NCI-H187 treated with DMSO at 0.1 percent for 48 hours (cell line): ENCODE data around the gene AASS.
A peak's percentile ranks its signal among the peaks of the same experiment; 100 is the strongest.
"Not testable (repeated sequence)": the region's sequence is repeated elsewhere in the genome, so short reads cannot be mapped to it uniquely, and the experiment has no call there.

Experiments
- DNase-seq: peaks from one replicate; lab custom pipeline; 2025; lab: John Stamatoyannopoulos, UW

The AASS gene

DNA sequence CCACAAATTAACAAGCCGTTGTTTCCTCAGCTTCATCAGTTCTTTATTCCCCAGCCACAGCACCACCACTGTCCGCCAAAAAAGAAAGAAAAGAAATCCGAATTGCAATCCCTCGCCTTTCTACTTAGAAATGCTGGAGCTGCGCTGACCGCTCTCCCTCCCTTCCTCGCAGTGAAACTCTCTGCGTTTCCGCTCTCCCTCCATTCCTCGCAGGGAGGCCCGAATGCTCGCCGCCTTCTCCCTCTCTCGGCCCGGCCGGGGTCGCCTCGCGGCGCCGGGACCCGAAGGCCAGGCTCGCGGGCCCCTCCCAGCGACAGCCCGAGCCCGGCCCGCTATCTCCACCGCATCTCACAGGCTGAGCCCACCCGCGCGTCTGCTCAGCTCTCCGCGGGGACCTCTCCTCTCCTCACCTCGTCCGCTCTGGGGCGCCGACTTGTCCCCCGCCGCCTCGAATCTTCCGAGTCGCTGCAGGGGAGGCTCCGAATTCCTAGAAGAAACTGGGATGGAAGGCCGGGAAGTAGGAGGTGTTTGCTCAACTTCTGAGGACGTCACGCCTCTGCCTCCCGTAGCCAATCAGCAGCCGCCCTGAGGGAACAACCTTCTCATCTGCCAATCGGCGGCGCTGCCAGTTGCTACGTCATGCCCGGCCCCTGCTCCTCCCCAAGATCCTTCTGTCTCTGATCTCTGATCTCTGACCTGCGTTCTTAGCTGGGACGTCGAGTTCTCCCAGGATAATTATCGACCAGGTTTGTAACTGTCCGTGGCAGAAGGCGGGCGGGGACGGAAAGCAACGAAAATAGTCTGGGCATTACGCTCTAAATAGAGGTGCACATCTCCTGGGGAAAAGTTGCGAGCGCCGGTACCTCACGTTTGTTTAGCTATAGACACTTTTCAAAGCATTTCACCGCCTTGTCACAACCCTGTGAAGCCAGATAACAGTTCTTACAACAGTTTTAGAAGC lies at the start of gene AASS:
Gene AASS, minus strand, starts transcription at position 499 of the 961 bp plus-strand sequence. CDS start 10,523 bp downstream, outside the sequence.
- DNase-seq = peak; percentile 52

DNA sequence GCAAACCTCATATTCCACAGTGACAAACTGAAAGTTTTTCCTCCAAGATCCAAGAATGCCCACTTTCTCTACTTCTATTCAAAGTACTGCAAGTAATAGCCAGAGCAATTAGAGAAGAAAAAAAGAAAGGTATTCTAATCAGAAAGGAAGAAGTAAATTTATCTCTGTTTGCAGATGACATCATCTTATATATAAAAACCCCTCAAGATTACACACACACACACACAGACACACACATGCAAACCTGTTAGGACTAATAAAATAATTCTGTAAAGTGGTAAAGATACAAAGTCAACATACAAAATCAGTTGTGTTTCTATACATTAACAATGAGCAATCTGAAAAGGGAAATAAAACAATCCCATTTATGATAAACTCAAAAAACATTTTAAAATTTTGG lies 44.7 kb upstream of the AASS start:
- no peak for DNase-seq

DNA sequence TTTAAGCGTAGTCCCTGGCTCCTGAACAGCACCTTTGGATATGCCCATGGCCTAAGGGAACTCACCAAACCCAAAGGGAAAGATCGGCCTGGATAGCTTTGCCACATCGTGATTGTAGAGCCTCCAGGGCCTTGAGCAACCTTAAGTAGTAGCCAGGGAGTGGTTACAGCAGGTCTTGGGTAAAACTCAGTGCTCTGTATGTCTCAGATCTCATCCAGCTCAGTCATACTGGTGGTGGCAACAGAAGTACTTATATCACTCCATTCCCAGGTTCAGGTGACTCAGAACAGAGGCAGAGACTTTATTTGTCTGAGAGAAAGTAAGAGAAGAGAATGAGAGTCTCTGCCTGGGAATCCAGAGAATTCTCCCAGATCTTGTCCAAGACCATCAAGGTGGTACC lies 39.1 kb upstream of the AASS start:
- no peak for DNase-seq

DNA sequence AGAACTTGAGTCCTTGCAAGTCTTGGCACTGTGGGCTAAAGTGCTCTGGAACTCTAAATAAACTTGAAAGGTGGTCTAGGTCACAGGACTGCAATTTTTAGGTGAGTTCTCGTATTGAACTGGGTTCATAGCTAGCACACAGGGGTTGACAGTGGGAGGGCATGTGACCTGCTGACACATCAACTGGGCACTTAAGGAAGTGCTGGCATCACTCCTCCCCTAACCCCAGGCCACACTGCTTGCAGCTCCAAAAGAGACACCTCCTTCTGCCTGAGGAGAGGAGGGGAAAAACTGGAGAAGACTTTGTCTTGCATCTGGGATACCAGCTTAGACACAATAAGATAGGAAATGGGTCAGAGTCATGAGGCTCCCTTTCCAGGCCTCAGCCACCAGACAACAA lies 38.0 kb upstream of the AASS start:
- DNase-seq = no peak

DNA sequence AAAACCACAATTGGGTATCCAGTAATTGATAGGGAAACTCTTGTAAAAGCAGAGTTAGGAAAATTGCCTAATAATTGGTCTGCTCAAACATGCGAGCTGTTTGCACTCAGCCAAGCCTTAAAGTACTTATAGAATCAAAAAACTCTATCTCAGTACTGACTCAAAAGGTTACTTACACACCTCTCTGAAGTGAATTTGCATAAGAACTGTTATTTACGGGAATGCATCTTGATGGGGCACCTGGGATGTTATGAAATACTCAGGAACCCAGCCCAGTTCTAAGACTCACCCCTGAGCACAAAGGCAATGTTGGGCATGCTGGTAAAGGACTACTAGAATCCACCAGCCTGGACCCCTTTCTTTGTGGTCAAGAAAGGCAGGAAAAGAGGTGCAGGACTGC lies 28.1 kb upstream of the AASS start:
- DNase-seq = not testable (repeated sequence)

DNA sequence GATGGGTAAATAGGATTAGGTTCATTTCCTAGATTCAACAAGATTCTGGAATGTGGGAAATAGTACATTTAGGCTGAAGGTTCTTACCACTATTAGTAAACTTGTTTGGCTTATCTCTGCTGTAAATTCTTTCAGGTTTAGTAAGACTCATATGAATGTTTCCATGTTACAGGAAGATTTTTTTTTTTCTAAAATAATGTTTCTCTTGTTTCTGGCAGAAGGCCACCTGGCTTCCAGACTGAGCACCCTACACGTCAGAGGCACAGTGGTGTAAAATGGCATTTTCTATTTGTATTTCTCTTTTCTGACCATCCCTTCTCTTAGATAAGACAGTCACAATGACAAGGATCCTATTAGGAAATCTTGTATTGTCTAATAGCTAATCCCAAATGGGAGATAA lies 22.7 kb upstream of the AASS start:
- DNase-seq = no peak

DNA sequence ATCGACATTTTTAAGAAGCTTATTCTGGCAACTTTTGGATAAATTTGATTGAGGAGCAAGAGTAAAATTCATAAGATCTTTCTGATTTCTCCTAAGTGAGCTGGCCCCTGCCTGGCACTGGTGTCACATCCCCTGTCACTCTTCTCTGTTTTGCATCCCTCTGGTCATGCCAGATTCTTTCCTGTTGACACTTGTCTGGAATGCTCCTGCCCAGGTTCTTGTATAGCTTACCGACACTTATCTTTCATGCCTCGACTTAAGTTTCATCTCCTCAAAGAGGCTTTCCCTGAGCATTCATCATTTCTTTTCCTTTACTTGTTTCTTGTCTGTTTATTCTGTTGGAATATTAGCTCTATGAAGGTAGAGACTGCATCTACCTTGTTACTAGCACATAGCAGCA lies 22.2 kb upstream of the AASS start:
- DNase-seq = no peak

DNA sequence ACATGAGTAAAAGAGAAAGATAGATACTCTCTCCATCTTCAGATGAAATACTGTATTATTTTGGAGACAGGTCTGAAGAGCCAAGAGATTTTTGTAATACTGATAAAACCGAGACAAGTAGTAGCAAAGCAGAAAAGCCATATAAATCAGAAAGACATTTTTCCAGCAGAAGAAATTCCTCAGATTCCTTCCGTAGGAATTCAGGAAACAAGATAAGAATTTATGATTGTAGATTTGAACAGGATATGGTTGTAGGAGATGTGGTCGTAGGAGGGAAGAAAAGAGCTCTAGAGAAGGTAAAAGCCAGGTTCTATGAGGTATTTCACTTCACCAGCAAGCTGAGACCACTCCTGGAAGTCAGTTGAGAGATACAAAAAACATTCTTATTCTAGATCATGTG lies 17.6 kb upstream of the AASS start:
- no peak for DNase-seq

DNA sequence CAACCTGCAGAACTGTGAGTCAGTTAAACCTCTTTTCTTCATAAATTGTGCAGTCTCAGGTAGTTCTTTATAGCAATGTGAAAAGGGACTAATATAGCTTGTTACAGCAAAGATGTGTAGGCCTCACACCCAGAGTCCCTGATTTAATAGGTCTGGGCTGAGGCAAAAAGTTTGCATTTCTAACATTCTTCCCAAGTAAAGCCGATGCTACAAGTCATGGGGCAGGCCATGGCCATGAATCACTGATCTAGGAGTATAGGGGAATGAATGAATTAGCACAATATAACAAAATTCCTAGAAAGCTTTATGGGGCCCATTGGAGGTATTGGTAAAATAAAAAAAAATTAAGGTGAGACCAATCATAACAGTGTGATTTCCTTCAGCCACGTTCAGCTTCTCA lies 11.5 kb upstream of the AASS start:
- no peak for DNase-seq

DNA sequence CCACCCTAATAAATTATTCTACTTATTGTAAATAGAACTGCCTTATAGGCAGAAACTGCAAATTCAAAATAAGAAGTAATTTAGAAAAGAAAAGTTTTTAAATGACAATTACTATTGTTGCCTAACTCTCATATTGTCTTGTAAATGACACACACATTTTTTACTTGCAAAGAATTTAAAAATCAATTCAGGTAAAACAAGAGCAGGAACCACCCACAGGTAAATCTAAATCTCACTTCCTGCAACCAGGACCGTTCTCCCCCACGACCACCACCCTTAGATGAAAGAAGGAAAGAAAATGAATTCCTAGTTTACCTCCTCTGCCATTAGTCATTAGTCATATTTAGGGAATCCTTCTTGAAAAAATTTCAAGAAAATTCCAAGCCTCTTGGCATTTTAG lies 4.8 kb upstream of the AASS start:
- DNase-seq = no peak

DNA sequence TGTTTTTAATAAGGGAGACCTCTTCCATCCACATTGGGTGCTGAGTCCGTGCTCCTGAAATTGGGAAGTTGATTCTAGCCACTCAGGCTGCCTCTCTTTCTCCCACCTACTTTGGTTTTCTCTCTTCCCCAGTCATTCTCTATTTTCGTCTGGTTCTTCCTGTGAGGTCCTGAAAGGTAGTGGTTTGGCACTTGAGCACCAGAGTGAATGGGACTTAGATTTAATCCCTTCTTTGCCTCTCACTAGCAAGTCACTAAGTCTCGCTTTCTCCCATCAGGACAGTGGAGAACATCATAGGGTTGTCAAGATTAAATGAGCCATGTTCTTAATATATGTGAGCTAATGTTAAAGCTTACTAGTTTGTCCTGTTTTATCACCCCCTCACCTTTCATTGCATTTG lies 4.0 kb upstream of the AASS start:
- DNase-seq = no peak

DNA sequence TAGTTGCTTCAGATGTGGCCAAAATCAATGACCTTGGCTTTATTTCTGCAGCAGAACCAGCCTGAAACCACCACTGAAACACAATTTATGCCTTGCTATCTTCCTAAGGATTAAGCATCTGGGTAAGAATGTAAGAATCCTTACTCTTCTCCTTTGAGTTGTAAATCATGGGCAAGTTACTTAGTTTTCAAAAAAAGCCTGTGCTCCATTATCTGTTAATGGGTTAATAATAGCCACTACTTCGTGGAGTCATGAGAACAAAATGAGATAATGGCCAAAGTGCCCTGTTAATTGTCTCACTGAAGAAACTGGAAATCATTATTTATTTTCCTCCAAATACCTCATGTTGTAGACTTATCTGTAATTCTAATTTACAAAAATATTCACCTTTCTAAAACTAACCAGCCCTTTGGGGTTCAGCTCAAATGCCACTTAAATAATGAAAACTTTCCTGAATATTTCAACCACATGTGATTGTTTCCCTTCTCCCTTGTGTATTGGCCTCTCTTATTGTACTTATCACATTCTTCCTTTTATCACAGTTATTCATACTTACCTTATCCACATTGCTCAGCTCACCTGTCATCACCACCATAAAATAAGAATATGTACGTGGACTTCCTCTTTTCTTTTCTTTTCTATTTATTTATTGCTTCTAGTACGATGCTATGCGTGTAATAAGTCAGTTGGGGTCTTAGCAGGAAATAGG lies 2.0 kb upstream of the AASS start:
- no peak for DNase-seq

DNA sequence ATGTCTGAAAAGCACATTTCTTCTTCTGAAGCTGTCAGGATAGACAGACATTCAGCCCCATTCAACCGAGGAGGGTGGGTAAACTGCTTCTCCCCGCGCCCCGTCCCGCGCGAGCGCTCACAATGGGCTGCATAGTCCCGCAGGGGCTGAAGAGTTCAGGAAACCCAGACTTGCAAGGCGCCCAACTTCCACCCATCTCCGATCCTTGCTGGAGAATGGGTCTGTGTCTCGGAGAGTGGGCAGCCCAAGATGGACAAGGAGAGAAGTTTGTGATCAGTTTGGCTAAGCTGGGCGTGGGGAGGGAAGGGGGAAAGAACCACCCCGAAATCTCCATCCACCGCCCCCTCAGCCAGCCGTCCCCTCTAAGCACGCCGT lies 686 bp downstream of the AASS start:
- DNase-seq = no peak

DNA sequence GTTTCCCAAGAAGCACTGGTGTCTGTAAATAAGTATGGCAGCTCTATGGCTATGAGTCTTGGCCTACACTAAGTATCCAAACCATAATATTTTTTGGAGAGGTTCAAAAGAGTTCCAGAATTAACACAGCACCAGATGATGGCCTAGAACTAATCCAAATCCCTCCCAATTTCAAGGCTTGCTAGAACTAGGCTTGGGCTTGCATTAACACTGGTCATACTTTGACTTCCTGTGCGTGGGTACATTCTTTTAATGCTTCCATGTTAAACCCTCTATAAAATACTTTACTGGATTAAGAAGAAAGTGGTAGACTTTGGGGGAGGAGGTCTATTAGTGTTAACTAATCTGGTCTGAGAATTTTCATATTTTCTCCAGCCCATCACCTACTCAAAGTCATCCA lies 3.1 kb downstream of the AASS start:
- DNase-seq = no peak

DNA sequence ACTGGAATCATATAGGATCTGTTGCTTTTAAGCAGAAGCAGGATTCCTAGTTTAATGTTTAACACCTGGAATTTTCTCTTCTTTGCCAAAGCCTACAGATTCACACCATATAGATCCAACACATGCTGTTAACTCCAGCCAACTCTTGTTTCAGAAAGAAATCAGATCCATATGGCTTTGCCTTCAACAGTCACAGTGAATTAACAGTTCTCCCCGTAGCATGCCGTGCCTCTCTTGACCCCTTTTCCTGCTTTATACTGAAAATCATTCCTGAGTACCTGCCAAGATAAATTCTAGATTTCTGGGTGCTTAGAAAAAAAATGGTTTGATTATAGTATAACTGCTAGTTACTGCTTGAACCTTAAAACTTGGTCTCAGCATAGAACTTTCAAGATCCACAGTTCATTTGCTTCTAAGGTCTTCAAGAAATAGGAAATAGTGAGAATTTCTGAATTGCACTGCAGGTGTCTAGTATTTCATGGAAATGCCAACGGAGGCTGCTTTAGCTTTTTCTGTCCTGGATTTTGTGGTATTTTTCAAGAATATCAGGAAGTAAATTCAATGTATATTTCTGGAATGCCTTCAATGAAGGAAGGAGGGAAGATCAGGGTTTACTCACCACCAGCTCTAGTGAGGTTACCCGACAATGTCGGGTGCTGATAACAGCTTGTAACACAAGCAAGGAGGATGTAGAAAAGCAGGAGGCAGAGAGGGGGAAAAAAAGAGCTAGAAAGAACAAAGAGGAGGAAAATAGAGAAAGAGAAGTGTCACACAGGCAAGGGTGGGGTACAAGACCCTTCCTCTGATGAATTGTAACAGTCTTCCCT lies 6.6 kb downstream of the AASS start:
- no peak for DNase-seq

DNA sequence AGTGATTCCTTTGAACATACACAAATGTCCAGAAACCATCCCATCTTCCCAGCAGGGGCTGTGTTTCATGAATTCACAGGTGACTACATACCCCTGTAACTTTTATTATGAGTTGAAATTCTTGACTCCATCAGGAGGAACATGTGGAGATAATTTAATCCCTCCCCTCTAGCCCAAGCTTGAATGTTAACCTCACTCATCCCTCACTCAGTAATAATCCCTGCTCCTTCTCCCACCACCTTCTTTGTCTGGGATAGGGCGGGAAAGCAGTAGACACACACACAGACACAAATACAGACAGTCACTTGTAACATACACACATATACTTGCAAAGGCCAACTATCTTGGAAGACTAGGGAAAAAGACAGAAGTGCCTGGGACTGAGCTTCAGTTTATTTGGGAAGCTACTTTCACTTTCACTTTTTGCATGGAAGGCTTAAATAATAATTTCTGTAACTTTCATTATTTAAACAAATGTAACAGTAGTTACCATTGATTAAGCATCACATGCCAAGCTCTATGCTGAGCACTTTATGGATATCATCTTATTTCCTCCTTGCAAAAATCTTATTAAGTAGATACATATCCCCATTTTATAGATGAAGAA lies 7.3 kb downstream of the AASS start:
- DNase-seq = no peak

DNA sequence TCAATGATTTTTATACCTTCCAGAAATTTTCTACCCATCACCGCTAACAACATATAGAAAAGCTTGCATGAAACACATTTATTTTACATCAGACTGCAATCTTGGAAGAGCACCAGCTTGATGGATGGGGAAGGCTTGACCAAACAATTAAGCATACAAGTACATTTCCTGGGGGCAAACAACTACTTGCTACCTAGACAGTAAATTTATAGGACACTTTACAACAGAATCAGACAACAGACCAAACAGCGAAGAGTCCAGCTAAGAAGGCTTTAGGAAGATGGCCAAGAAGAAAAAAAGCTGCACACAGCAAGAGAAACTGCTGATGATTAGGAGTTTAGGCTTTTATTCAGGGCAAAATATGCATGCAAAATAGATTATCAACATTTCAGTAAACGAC lies 8.0 kb downstream of the AASS start:
- no peak for DNase-seq

DNA sequence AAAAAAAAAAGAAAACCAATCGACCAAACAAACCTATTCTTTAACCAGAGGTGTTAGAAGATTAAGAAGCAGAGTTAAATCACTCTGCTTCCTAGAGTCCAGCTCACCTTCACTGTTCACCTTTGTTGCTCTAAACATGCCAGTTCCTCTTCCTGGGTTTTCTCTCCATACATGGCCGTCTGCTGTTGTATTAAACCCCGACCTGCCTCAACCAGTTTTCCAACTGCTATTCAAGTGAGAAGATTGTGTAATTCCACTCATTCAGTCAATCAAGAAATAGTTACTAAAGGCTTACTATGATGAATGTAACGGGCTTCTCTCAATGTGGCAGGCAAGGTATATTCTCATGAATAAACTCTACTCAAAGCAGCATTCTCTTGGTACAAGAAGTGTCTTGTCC lies 8.8 kb downstream of the AASS start:
- no peak for DNase-seq

DNA sequence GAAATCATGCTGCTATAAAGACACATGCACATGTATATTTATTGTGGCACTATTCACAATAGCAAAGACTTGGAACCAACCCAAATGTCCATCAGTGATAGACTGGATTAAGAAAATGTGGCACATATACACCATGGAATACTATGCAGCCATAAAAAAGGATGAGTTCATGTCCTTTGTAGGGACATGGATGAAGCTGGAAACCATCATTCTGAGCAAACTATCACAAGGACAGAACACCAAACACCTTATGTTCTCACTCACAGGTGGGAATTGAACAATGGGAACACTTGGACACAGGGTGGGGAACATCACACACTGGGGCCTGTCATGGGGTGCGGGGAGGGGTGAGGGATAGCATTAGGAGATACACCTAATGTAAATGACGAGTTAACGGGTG lies 9.3 kb downstream of the AASS start:
- DNase-seq = not testable (repeated sequence)

DNA sequence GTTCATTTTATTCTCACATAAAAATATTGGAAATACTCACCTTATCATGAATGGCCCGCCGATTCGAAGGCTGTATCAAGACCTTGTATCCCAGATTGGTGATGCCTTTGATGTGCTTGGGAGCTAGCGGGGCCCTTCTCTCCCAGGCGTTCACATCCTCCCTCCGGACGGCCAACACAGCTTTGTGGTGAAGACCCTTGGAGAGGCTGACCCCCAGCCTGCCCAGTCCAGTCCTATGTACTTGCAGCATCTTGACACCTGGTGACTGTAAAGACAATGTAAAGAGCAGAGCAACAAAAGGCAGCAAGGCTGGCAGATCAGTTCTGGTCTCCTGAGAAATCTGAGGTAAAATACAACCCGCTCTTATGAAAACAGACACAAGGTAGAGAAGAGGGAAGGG lies 10.6 kb downstream of the AASS start:
- no peak for DNase-seq

DNA sequence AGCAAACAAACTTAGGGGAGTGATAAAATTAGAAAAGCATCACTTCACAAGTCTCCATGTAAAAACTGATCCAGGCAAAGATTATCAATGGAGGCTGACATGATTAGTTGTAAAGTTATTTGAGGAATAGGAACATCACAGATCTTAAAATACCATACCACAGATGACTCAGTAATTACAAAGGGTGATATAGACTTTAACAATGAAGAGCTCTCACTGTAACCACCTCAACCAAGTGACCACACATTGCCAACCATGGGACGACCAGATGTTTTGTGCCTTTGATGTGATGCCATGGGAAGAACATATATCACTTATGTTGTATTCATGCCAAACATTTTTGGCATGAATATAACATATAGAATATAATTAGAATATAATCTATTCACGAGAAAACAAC lies 11.7 kb downstream of the AASS start:
- no peak for DNase-seq

DNA sequence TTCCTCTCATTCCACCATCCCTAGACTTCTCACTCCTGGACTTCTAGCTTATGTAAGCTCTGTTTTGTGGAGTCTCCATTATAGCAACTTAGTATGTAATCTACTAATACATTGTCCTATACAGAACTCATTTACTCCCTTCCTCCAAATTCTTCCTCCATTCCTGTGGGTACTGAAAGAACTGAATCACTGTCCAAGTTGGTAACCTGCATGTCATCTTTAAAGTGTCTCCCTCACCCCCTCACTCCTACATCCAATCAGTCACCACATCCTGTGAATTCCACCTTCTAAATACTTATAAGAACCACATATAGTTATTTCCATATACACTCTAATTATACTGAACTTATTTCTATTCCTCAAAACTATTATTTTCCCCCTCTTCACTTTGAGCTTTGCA lies 20.3 kb downstream of the AASS start:
- no peak for DNase-seq
